ENCODE measurements around the gene TRRAP.
"Not testable (repeated sequence)": the region's sequence is repeated elsewhere in the genome, so short reads cannot be mapped to it uniquely, and the experiment has no call there.

The TRRAP gene

GRCh38 chr7:98864731-98865453 lies 13.4 kb upstream of the TRRAP start:
- no peak overlapping the region for H3K27ac ChIP-seq
- no peak for DNase-seq (ENCODE audit: low read depth, low spot score)

GRCh38 chr7:98866351-98866750 lies 12.0 kb upstream of the TRRAP start:
- no peak overlapping the region for H3K27ac ChIP-seq
- no peak for DNase-seq (ENCODE audit: low read depth, low spot score)

GRCh38 chr7:98866765-98867164 lies 11.6 kb upstream of the TRRAP start:
- DNase-seq (ENCODE audit: low read depth, low spot score), result no peak
- H3K27ac ChIP-seq, result no peak overlapping the region

- no peak for DNase-seq (ENCODE audit: low read depth, low spot score)
- no peak overlapping the region for H3K27ac ChIP-seq
These were observed 9.9 kb upstream of the TRRAP start for GRCh38 chr7:98868450-98868849.

GRCh38 chr7:98869027-98869596 lies 9.2 kb upstream of the TRRAP start:
- no peak for DNase-seq (ENCODE audit: low read depth, low spot score)
- H3K27ac ChIP-seq, result no peak overlapping the region

- no peak within 1 kb of the TSS for H3K27ac ChIP-seq
- no peak for DNase-seq (ENCODE audit: low read depth, low spot score)
These were observed 8.7 kb upstream of the TRRAP start, which contains the start of gene TMEM130 for GRCh38 chr7:98869597-98870120. TMEM130 (minus strand) TSS chr7:98870014; CDS start chr7:98869861, 153 bp downstream.

- DNase-seq (ENCODE audit: low read depth, low spot score), result no peak
- no peak overlapping the region for H3K27ac ChIP-seq
These were observed 8.1 kb upstream of the TRRAP start for GRCh38 chr7:98870121-98870651.

- DNase-seq (ENCODE audit: low read depth, low spot score), result no peak
- H3K27ac ChIP-seq, result no peak overlapping the region
These were observed 7.4 kb upstream of the TRRAP start for GRCh38 chr7:98870807-98871491.

GRCh38 chr7:98872328-98872924 lies 5.9 kb upstream of the TRRAP start:
- DNase-seq (ENCODE audit: low read depth, low spot score), result no peak
- no peak overlapping the region for H3K27ac ChIP-seq

GRCh38 chr7:98873610-98874009 lies 4.7 kb upstream of the TRRAP start:
- not testable (repeated sequence) for H3K27ac ChIP-seq; DNase-seq (ENCODE audit: low read depth, low spot score)

GRCh38 chr7:98874942-98875341 lies 3.4 kb upstream of the TRRAP start:
- no peak for DNase-seq (ENCODE audit: low read depth, low spot score)
- H3K27ac ChIP-seq, result no peak overlapping the region

GRCh38 chr7:98875501-98875900 lies 2.8 kb upstream of the TRRAP start:
- no peak for DNase-seq (ENCODE audit: low read depth, low spot score)
- H3K27ac ChIP-seq, result no peak overlapping the region

- no peak overlapping the region for H3K27ac ChIP-seq
- no peak for DNase-seq (ENCODE audit: low read depth, low spot score)
These were observed 1.2 kb upstream of the TRRAP start for GRCh38 chr7:98877146-98877545.

- peak overlapping the region; percentile 56 for H3K27ac ChIP-seq
- no peak for DNase-seq (ENCODE audit: low read depth, low spot score)
These were observed 504 bp upstream of the TRRAP start for GRCh38 chr7:98877692-98878364.

GRCh38 chr7:98879198-98879978 lies 1.1 kb downstream of the TRRAP start:
- peak overlapping the region; percentile 56 for H3K27ac ChIP-seq
- DNase-seq (ENCODE audit: low read depth, low spot score), result no peak

- H3K27ac ChIP-seq, result peak overlapping the region; percentile 56
- no peak for DNase-seq (ENCODE audit: low read depth, low spot score)
These were observed 1.6 kb downstream of the TRRAP start for GRCh38 chr7:98879979-98880315.

- H3K27ac ChIP-seq, result no peak overlapping the region
- no peak for DNase-seq (ENCODE audit: low read depth, low spot score)
These were observed 2.2 kb downstream of the TRRAP start for GRCh38 chr7:98880485-98880884.

- H3K27ac ChIP-seq, result no peak overlapping the region
- peak; percentile 54 for DNase-seq (ENCODE audit: low read depth, low spot score)
These were observed 3.4 kb downstream of the TRRAP start for GRCh38 chr7:98881561-98882315.

GRCh38 chr7:98884416-98884815 lies 6.1 kb downstream of the TRRAP start:
- no peak for DNase-seq (ENCODE audit: low read depth, low spot score)
- no peak overlapping the region for H3K27ac ChIP-seq

Data from epithelial cell of prostate (primary cell).